HepG2 (cell line): Measurements from ENCODE around the gene TESK1. TPM values are rescaled to one million over a fixed set of nuclear protein-coding genes. Genes with fewer than 3 reads are reported as not detected.

Source experiments
- ARID4A ChIP-seq: sonication (generic); formaldehyde crosslinking; IDR thresholded peaks from 2 replicates; pipeline ENCODE4 v1.5.0; 2020; ENCODE audit warnings: mild to moderate bottlenecking, missing genetic modification reagents, borderline replicate concordance
- CHD2 ChIP-seq: IDR thresholded peaks from 2 replicates; pipeline ENCODE4 v1.6.1; 2011; ENCODE audit warnings: low read depth, low read length, improper control_type of control experiment
- FOXK2 ChIP-seq: fragments of 450-650 bp; IDR thresholded peaks from 2 replicates; pipeline ENCODE4 v1.6.1; 2016
- FUBP1 ChIP-seq: sonication (generic); formaldehyde crosslinking; IDR thresholded peaks from 2 replicates; pipeline ENCODE4 v1.5.1; 2020; ENCODE audit warnings: missing genetic modification reagents, mild to moderate bottlenecking, borderline replicate concordance
- GABPB1 ChIP-seq: IDR thresholded peaks from 2 replicates; pipeline ENCODE4 v1.6.1; 2016; ENCODE audit warnings: mild to moderate bottlenecking, missing genetic modification reagents, moderate library complexity, missing compliant biosample characterization
- GZF1 ChIP-seq: sonication (generic); formaldehyde crosslinking; IDR thresholded peaks from 2 replicates; pipeline ENCODE4 v1.5.1; 2020; ENCODE audit warnings: mild to moderate bottlenecking, missing genetic modification reagents
- HOXA5 ChIP-seq: sonication (generic); formaldehyde crosslinking; IDR thresholded peaks from 2 replicates; pipeline ENCODE4 v1.4.0; 2020; ENCODE audit warnings: missing genetic modification reagents
- KLF12 ChIP-seq: sonication (generic); formaldehyde crosslinking; IDR thresholded peaks from 2 replicates; pipeline ENCODE4 v1.4.0; 2020; ENCODE audit warnings: missing genetic modification reagents, borderline replicate concordance
- MEIS1 ChIP-seq: sonication (generic); formaldehyde crosslinking; IDR thresholded peaks from 2 replicates; pipeline ENCODE4 v1.9.0; 2021; ENCODE audit warnings: mild to moderate bottlenecking, missing genetic modification reagents, moderate library complexity, borderline replicate concordance
- MLXIP ChIP-seq: sonication (generic); formaldehyde crosslinking; IDR thresholded peaks from 2 replicates; pipeline ENCODE4 v1.9.0; 2021; ENCODE audit warnings: missing genetic modification reagents, borderline replicate concordance
- POLR2AphosphoS2 ChIP-seq: IDR thresholded peaks from 2 replicates; pipeline ENCODE4 v1.6.1; 2011; ENCODE audit warnings: low read depth, low read length, improper control_type of control experiment
- TGIF2 ChIP-seq: IDR thresholded peaks from 2 replicates; pipeline ENCODE4 v1.6.1; 2016; ENCODE audit warnings: control low read depth, missing compliant biosample characterization
- USF2 ChIP-seq, 2 experiments: sonication (generic) in 1 of 2; formaldehyde crosslinking in 1 of 2; IDR thresholded peaks; 2 replicates each; pipeline versions ENCODE4 v1.5.1 to v1.6.1; 2011 to 2020; ENCODE audit warnings: borderline replicate concordance in 1 of 2, low read depth in 1 of 2, low read length in 1 of 2, mild to moderate bottlenecking in 1 of 2, missing genetic modification reagents in 1 of 2, moderate library complexity in 1 of 2
- ZFP1 ChIP-seq: IDR thresholded peaks from 2 replicates; pipeline ENCODE4 v1.6.1; 2016
- ZNF160 ChIP-seq: sonication (generic); formaldehyde crosslinking; IDR thresholded peaks from 2 replicates; pipeline ENCODE4 v1.8.0; 2022; ENCODE audit warnings: mild to moderate bottlenecking, inconsistent platforms, missing genetic modification reagents
- ZNF367 ChIP-seq: sonication (generic); formaldehyde crosslinking; IDR thresholded peaks from 2 replicates; pipeline ENCODE4 v1.4.0; 2020; ENCODE audit warnings: missing genetic modification reagents, borderline replicate concordance
- polyA plus RNA-seq, 8 experiments: library from polyadenylated mRNA; depleted of rRNA in 3 of 8; stranded (reverse) in 7 of 8; unstranded in 1 of 8; fragments of >200 nt; fragmentation: Illumina TruSeq in 4 of 8; extraction: Trizol in 4 of 8; gene quantifications; 2 replicates each; pipeline versions ENCODE4 v1.2.1 to v1.2.3, GENCODE V29; 2011 to 2016; ENCODE audit warnings: low read depth in 4 of 8, missing spikeins in 1 of 8, mixed read lengths in 1 of 8; ENCODE audit not compliant: insufficient read depth in 1 of 8
- total RNA-seq, 5 experiments: library from RNA; depleted of rRNA; stranded (reverse); fragments of >200 nt; fragmentation: Illumina TruSeq; extraction: Trizol; gene quantifications; 2 replicates each; pipeline ENCODE4 v1.2.3, GENCODE V29; 2016; ENCODE audit warnings: low read depth in 1 of 5

The TESK1 gene
- total and polyA plus RNA-seq, 2 of the 13 experiments (the other 11 are each of a cell fraction or from before 2014, with no cell fraction given) = 7.3 to 13.6 TPM

- TF ChIP-seq ARID4A (CRISPR knock-in tag) (peak; percentile 34; the same call in 1 of the 2 replicates), HOXA5 (CRISPR knock-in tag) (0 out of 2 replicates have a peak, but pooled peaks have one; percentile 34), MEIS1 (CRISPR knock-in tag) (no peak), GZF1 (CRISPR knock-in tag) (no peak), CHD2 (no peak), ZNF160 (CRISPR knock-in tag) (no peak), FOXK2 (no peak), TGIF2 (CRISPR knock-in tag) (no peak), ZFP1 (CRISPR knock-in tag) (no peak), FUBP1 (CRISPR knock-in tag) (no peak), KLF12 (CRISPR knock-in tag) (peak; percentile 85; the same call in 1 of the 2 replicates), POLR2AphosphoS2 (no peak), ZNF367 (CRISPR knock-in tag) (no peak), GABPB1 (peak; percentile 80), MLXIP (CRISPR knock-in tag) (no peak), USF2 (IDR thresholded peaks at IDR 0.05; ENCODE audit: low read depth, low read length) (no peak), USF2 (CRISPR knock-in tag; IDR thresholded peaks at IDR 0.05; ENCODE audit: borderline replicate concordance) (no peak)
Observed at GRCh38 chr9:35604578-35605350, at the start of gene TESK1 (continued).
